Effector memory CD8-positive, alpha-beta T cell (primary cell): ENCODE measurements around the gene XBP1.
A peak's percentile ranks its signal among the peaks of the same experiment; 100 is the strongest.
"Not testable (repeated sequence)": the region's sequence is repeated elsewhere in the genome, so short reads cannot be mapped to it uniquely, and the experiment has no call there.

ENCODE experiments used
- ATAC-seq: fragments of 150-1000 bp; cut with Tn5 transposase; replicated peaks from 2 replicates; pipeline ENCODE4 v1.10.0; 2021; ENCODE audit warnings: mild to moderate bottlenecking, moderate library complexity
- DNase-seq, 3 experiments: peaks; one replicate each; pipeline ENCODE4 v3.0.0; 2021
- H3K27ac Mint-ChIP-seq, 2 donors: one replicate each; pipeline ENCODE4 v1.8.0; 2022; ENCODE audit warnings: mild to moderate bottlenecking in 2 of 2, mixed read lengths in 2 of 2, moderate library complexity in 2 of 2
- H3K27me3 Mint-ChIP-seq, 2 donors: one replicate each; pipeline ENCODE4 v1.8.0; 2022; ENCODE audit warnings: mixed read lengths in 2 of 2
- H3K36me3 Mint-ChIP-seq: one replicate; pipeline ENCODE4 v1.8.0; 2022; ENCODE audit warnings: mild to moderate bottlenecking, moderate library complexity, mixed read lengths; ENCODE audit not compliant: insufficient read depth
- H3K4me1 Mint-ChIP-seq, 2 donors: one replicate each; pipeline ENCODE4 v1.8.0; 2022; ENCODE audit warnings: low read depth in 2 of 2, mixed read lengths in 2 of 2
- H3K4me3 Mint-ChIP-seq, 2 donors: one replicate each; pipeline ENCODE4 v1.8.0; 2022; ENCODE audit warnings: mild to moderate bottlenecking in 2 of 2, mixed read lengths in 2 of 2, moderate library complexity in 2 of 2
- H3K9me3 Mint-ChIP-seq, 2 donors: one replicate each; pipeline ENCODE4 v1.8.0; 2022; ENCODE audit warnings: mixed read lengths in 2 of 2

XBP1 gene

DNA sequence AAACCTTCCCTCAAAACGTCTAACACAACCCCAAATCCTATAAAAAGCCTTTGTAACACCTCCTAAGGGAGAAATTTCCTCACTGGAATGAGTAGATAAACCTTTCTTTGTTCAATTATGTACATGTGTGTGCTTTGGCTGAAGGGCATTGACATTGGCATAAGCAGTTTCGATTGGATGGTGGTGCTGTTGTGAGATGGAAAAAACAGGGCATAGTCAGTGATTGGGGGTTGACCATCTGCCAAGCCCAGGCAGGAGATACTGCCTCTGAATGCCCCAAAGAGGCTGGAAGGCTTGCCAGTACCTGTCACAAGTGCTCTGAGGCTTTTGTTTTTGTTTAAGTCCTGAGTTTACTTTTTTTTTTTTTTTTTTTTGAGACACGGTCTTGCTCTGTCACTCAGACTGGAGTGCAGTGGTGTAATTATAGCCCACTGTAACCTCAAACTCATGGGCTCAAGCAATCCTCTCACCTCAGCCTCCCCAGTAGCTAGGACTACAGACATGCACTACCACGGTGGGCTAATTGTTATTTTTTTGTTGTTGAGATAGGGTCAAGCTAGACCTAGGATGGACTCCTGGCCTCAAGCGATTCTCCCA, 29.1 kb downstream of the XBP1 start:
- Mint-ChIP-seq H3K4me1 (peaks cover 16 to 19% of the 10 kb centered on the region in 2 donors), H3K9me3 (no peaks in the 10 kb centered on the region), H3K27me3 (no peaks in the 10 kb centered on the region), H3K4me3 (no peak overlapping the region), H3K36me3 (peaks cover 39% of the 10 kb centered on the region), H3K27ac (no peak overlapping the region)
- DNase-seq (no peak), ATAC-seq (no peak)

DNA sequence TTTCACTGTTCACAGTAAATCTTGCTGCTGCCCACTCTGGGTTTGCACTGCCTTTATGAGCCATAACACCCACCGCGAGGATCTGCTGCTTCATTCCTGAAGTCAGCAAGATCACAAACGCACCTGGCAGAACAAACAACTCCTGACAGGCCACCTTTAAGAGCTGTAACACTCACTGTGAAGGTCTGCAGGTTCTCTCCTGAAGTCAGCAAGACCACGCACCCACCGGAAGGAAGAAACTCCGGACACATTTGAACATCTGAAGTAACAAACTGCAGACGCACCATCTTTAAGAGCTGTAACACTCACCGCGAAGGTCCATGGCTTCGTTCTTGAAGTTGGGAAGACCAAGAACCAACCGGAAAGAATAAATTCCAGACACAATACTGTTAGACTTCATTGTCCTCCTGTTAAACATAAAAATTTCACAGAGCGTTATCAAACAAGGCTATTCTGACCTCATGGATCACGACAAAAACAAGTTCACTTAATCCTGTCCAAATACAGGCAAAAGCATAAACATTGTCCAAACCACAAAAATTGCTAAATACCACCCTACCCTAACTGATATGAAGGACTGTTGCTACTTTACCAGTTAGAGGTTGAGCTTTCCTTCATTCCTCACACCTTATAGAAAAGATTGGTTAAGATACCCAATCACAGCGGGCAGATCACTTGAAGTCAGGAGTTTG, 30.8 kb downstream of the XBP1 start:
- H3K27ac Mint-ChIP-seq = no peak overlapping the region
- H3K27me3 Mint-ChIP-seq = no peaks in the 10 kb centered on the region
- H3K9me3 Mint-ChIP-seq = no peaks in the 10 kb centered on the region
- DNase-seq (no peak), ATAC-seq (no peak)
- H3K4me1 Mint-ChIP-seq = peaks cover 7 to 9% of the 10 kb centered on the region in 2 donors
- H3K36me3 Mint-ChIP-seq = peaks cover 22% of the 10 kb centered on the region
- no peak overlapping the region for H3K4me3 Mint-ChIP-seq

DNA sequence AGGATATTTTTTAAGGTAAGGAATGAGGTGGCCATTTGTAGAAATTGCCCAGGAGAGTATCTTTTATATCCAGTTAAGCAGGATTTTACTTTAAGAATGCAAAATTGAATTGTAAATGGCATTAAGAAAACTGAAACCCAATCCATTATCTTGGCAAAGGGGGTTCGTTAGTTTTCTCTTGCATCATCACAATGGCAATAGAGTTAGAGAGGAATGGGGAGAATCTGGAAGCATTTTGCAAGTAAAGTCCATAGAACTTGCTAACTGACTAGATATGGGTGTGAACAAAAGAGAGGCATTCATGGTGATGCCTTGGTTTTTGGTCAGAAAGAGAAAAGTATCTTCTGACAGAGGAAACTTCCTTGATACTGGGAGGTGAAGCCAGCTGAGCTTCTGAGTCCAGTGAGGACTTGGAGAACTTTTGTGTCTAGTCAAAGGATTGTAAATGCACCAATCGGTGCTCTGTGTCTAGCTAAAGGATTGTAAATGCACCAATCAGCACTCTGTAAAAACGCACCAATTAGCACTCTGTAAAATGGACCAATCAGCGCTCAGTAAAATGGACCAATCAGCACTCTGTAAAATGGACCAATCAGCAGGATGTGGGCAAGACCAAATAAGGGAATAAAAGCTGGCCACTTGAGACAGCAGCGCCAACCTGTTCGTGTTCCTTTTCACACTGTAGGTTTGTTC, 31.5 kb downstream of the XBP1 start:
- no peak for DNase-seq
- H3K27me3 Mint-ChIP-seq = no peaks in the 10 kb centered on the region
- H3K9me3 Mint-ChIP-seq = no peaks in the 10 kb centered on the region

GRCh38 chr22:28766628-28767027, 33.7 kb downstream of the XBP1 start:
- DNase-seq = no peak
- Mint-ChIP-seq H3K4me3 (no peak overlapping the region), H3K27me3 (no peaks in the 10 kb centered on the region), H3K27ac (no peak overlapping the region), H3K4me1 (no peaks in the 10 kb centered on the region), H3K9me3 (no peaks in the 10 kb centered on the region), H3K36me3 (peaks cover 3% of the 10 kb centered on the region)
- ATAC-seq = no peak

More for the DNA sequence above, 31.5 kb downstream of the XBP1 start:
- no peak for ATAC-seq
- Mint-ChIP-seq H3K4me1 (peaks cover 6 to 7% of the 10 kb centered on the region in 2 donors), H3K27ac (no peak overlapping the region), H3K4me3 (no peak overlapping the region), H3K36me3 (peaks cover 16% of the 10 kb centered on the region)

DNA sequence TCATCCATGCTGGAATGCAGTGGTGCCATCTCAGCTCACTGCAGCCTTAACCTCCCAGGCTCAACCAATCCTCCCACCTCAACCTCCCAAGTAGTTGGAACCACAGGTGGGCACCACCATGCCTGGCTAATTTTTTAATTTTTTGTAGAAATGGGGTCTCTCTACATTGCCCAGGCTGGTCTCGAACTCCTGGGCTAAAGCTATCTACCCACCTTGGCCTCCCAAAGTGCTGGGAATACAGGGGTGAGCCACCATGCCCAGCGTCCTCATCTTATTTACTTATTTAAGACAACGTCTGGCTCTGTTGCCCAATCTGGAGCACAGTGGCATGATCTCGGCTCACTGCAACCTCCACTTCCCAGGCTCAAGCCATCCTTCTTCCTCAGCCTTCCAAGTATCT, 38.4 kb downstream of the XBP1 start:
- not testable (repeated sequence) for ATAC-seq, DNase-seq, H3K4me1 Mint-ChIP-seq, H3K9me3 Mint-ChIP-seq, H3K4me3 Mint-ChIP-seq, H3K27me3 Mint-ChIP-seq, H3K36me3 Mint-ChIP-seq, H3K27ac Mint-ChIP-seq

GRCh38 chr22:28761449-28761755, 39.0 kb downstream of the XBP1 start:
- Mint-ChIP-seq H3K4me3 (no peak overlapping the region), H3K27me3 (no peaks in the 10 kb centered on the region), H3K27ac (no peak overlapping the region), H3K4me1 (no peaks in the 10 kb centered on the region), H3K9me3 (no peaks in the 10 kb centered on the region), H3K36me3 (no peaks in the 10 kb centered on the region)
- DNase-seq (no peak), ATAC-seq (no peak)

DNA sequence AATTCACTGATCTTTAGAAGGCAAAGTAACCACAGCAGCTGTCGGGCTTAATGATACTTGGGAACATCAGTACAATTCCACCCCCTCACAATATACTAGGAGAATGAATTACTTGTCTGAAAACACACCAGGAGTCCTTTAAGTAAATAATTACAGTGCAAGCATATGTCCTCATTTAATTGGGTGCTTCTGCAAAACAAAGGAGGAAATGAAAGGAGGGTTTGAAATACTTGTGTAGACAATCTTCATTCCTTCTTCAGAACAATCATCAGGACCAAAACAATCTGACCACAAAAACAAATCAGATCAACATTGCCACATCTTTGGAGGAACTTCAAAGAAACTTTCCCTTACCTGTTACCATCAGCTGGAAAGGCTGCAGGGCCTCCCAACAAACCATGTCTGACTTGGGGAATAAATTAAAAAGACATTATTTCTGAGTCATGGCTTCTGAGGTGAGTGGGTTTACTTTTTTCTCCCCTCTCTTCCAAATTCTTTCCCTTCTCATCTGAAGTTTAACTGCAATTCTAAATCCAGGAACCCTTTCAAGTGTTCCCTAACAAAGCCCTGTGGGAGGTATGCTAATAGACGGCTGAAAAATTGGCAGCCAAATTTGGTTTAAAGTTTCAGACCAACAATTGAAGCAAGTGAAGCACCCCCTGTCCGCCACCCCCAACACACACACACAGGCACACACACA, 40.4 kb downstream of the XBP1 start:
- no peaks in the 10 kb centered on the region for H3K4me1 Mint-ChIP-seq
- no peak overlapping the region for H3K27ac Mint-ChIP-seq
- no peak for DNase-seq
- H3K27me3 Mint-ChIP-seq = no peaks in the 10 kb centered on the region
- no peak for ATAC-seq
- H3K4me3 Mint-ChIP-seq = no peak overlapping the region
- no peaks in the 10 kb centered on the region for H3K9me3 Mint-ChIP-seq
- no peaks in the 10 kb centered on the region for H3K36me3 Mint-ChIP-seq

- DNase-seq, H3K9me3 Mint-ChIP-seq, H3K36me3 Mint-ChIP-seq, H3K4me3 Mint-ChIP-seq, H3K4me1 Mint-ChIP-seq, ATAC-seq, H3K27me3 Mint-ChIP-seq: not testable (repeated sequence)
- peak overlapping the region in 1 of 2 donors; percentile 2 for H3K27ac Mint-ChIP-seq
Observed at GRCh38 chr22:28754512-28754911, 45.9 kb downstream of the XBP1 start.

DNA sequence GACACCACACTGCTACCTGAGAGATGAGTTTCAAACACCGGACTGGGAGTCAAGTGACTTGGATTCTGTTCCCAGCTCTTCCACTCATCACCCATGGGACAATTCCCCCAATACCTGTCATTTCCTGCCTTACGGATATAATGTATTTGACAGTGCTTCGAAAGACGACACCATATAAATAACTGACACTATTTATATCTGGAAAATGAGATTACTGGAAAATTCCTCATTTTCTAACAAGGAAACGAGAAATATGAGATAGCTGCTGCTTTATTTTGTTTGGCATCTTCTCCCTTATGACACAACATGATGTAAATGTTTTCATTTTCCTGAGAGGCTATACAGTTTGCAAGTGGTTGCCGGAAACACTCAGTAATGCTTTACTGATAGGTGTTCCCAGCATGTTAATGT, 49.9 kb downstream of the XBP1 start:
- Mint-ChIP-seq H3K27me3 (no peaks in the 10 kb centered on the region), H3K4me1 (peaks cover 15 to 16% of the 10 kb centered on the region in 2 donors), H3K4me3 (no peak overlapping the region), H3K9me3 (no peaks in the 10 kb centered on the region), H3K27ac (no peak overlapping the region), H3K36me3 (peaks cover 20% of the 10 kb centered on the region)
- ATAC-seq (no peak), DNase-seq (no peak)
